GM13976 (cell line): Measurements from ENCODE around the gene TSC2.

Source experiments
- DNase-seq: peaks from one replicate; pipeline ENCODE4 v3.0.0; 2012; ENCODE audit warnings: low spot score
- in situ Hi-C: fragments of 300-500 bp; cut with MboI; formaldehyde crosslinking; loops from one replicate; pipeline ENCODE4 v1.12.0; 2022; ENCODE audit warnings: low sequenced_read_pairs, mixed read lengths, inconsistent platforms; ENCODE audit not compliant: unreplicated experiment
- TF ChIP-seq, protein P1 (sequence below): IDR thresholded peaks from 2 replicates; pipeline ENCODE4 v1.5.1; 2012; ENCODE audit warnings: borderline replicate concordance, mild to moderate bottlenecking; ENCODE audit not compliant: insufficient read depth; ENCODE audit errors: extremely low read depth, missing control alignments, control extremely low read depth

TSC2 gene

DNA sequence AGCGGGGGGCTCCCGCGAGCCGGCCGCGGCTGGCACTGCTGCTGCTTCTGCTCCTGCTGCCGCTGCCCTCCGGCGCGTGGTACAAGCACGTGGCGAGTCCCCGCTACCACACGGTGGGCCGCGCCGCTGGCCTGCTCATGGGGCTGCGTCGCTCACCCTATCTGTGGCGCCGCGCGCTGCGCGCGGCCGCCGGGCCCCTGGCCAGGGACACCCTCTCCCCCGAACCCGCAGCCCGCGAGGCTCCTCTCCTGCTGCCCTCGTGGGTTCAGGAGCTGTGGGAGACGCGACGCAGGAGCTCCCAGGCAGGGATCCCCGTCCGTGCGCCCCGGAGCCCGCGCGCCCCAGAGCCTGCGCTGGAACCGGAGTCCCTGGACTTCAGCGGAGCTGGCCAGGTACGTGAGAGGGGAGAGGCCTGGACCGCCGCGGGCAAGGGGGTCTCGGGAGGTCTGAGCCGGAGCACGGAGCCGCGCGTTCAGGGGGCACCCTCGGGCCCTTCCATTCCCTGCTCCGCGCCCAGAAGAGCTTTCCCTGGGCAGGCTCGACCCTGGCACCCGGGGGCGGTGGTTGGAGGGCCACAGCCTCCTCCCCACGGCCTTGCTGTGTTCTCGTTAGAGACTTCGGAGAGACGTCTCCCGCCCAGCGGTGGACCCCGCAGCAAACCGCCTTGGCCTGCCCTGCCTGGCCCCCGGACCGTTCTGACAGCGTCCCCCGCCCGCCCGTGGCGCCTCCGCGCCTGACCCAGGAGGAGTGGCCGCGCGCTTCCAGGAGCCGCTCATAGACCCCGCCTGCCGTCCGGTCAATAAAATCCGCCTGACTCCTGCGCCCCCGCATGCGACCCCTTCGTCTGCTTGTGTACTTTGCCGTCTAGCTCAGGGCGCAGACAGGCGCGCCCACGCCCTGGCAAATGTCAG lies 27.6 kb upstream of the TSC2 start:
- TF ChIP-seq, protein P1, sequence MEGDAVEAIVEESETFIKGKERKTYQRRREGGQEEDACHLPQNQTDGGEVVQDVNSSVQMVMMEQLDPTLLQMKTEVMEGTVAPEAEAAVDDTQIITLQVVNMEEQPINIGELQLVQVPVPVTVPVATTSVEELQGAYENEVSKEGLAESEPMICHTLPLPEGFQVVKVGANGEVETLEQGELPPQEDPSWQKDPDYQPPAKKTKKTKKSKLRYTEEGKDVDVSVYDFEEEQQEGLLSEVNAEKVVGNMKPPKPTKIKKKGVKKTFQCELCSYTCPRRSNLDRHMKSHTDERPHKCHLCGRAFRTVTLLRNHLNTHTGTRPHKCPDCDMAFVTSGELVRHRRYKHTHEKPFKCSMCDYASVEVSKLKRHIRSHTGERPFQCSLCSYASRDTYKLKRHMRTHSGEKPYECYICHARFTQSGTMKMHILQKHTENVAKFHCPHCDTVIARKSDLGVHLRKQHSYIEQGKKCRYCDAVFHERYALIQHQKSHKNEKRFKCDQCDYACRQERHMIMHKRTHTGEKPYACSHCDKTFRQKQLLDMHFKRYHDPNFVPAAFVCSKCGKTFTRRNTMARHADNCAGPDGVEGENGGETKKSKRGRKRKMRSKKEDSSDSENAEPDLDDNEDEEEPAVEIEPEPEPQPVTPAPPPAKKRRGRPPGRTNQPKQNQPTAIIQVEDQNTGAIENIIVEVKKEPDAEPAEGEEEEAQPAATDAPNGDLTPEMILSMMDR: no peak
- in situ Hi-C loops: loop anchor here (25.0 kb wide), 1 partner anchor 467 kb away; the partner anchor contains the start of gene TBC1D24
- DNase-seq: no peak

DNA sequence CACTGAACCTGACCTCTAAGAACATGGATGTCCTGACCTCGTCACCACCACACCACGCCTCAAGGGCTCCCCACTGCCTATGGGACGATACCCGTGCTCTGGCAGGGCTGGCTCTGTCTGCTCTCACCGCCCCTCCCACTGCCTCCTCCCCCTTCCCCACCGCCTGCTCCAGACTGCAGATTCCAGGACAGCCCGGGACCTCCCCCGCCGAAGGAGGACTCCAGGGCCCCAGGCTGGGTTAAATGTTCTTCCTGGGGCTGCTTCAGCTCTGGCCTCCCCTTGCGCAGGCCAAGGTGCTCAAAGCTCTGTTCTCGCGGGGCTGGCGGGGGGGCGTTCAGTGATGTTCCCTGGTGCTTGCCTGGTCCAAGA lies 25.1 kb upstream of the TSC2 start:
- DNase-seq: peak; percentile 60
- in situ Hi-C loops: loop anchor here (25.0 kb wide), 1 partner anchor 465 kb away; the partner anchor contains the start of gene TBC1D24

DNA sequence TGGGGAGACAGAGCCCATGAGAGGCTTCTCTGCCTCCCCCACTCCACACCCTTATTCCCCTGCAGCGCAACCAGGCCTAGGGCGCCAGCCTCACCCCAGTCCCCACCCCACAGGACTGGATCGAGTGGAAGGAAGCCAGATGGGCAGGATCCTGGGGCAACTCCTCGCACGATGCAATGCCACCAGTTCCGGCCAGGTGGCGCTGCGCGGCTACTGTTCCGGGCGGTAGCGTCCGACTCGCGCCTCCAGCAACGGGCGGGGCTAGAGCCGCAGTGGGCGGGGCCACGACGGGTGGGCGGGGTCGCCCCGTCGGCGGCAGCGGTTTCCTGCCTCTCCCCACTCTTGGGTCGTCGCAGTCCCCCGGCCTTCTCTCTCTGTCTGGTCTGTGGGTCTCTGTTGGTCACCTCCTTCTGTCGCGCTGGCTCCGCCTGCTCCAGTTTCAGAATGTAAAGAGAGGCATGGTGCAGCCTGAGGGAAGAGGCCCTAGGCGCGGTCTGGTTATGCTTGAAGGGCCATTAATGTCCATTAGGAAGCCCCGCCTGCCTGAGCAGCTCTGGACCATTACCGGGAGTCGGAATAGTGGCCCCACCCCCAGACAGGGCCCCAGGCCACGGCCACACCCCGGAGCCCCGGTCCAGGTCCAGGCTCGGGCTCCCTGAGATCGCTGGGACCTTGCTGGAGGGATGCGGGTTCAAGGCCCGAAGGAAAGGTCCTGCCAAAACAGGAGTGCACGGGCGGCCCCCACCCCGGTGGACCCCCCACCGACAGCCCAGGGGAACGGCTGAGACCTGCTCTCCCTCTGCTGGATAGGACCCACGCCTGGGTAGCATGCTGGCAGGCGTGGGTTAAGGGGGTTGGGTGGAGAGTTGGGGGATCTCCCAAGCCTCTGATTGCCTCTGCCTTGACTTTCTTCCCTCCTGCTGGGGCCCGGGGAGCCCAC lies 24.4 kb upstream of the TSC2 start:
- in situ Hi-C loops: loop anchor here (25.0 kb wide), 1 partner anchor 464 kb away; the partner anchor contains the start of gene TBC1D24
- peak; percentile 99 for DNase-seq
- TF ChIP-seq, protein P1: peak; percentile 95

More for the DNA sequence above, 25.1 kb upstream of the TSC2 start:
- TF ChIP-seq, protein P1: no peak

DNA sequence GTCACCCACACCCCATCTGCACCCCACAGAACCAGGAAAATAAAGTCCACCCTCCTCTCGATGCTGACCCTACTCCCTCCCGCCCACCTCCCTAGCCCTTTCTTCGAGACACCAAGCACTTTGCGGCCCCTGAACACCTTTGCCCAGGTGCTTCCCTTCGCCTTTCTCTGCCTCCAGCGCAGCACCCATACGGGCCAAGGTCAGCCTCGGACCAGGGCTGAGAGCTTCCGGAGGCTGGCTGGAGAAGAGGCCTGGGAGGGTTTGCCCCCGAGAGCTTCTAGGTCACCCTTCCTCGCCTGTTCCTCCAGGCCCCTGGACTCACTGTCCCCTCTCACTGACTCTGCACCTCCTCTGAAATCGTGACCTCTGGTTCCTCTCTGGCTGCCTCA lies 23.8 kb upstream of the TSC2 start:
- TF ChIP-seq, protein P1: no peak
- no peak for DNase-seq
- in situ Hi-C loops: loop anchor here (25.0 kb wide), 1 partner anchor 463 kb away; the partner anchor contains the start of gene TBC1D24

DNA sequence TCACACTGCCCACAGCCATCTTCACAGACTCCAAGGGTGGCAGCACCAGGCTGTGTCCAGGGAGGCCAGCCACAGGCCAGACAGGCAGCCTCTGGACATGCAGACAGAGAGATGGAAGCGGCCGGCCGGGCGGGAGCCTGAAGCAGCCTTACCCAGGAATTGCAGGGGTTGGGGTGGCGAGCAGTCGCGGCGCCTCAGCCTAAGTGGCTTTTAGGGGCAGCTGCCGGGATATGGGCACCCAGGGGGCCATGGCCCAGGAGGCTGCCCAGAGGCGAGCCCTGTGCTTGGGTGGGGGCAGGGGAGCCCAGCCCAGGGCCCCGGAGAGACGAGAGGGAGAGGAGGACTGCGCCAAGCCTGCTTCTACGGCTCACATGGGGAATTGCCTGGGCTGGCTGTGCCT lies 22.5 kb upstream of the TSC2 start:
- no peak for DNase-seq
- in situ Hi-C loops: no loop called here
- TF ChIP-seq, protein P1: no peak

DNA sequence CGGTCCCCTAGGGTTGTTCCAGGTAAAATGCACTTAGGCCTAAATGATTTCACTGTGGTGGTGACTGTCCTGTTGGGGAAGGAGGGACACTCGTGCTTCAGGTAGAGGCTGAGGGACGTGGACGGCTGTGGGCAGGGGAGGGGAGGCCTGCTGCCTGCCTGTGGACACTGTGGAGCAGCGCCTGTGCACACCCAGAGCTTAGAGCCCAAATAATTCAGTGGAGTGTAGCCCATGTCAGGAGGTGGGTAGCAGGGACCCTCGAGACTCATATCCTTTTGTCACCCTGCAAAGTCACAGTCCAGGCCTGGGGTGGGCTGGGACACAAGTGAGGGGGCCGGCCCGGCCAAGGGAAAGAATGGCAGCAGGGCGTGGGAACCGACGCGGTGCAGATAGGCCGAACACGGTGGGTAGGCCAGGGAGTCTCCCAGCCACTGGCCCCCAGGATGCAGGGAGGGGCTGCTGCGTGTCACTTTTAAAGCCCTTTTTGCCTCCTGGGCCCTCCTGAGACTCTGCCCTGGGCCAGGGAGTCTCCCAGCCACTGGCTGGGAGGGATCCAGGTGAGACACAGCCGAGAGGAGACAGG lies 21.8 kb upstream of the TSC2 start:
- TF ChIP-seq, protein P1: no peak
- DNase-seq: no peak
- in situ Hi-C loops: no loop called here
